HepG2 (cell line): Measurements from ENCODE around the gene ZNF23. TPM values are rescaled to one million over a fixed set of nuclear protein-coding genes. Genes with fewer than 3 reads are reported as not detected.

ENCODE experiments used
- ATF7 ChIP-seq, 2 experiments: fragments of 450-650 bp in 1 of 2; sonication (generic) in 1 of 2; formaldehyde crosslinking in 1 of 2; IDR thresholded peaks; 2 replicates each; pipeline versions ENCODE4 v1.4.0 to v1.6.1; 2016 to 2020; ENCODE audit warnings: antibody characterized with exemption in 1 of 2, mild to moderate bottlenecking in 1 of 2, missing genetic modification reagents in 1 of 2
- CREB1 ChIP-seq, 2 experiments: fragments of 450-650 bp in 1 of 2; IDR thresholded peaks; 2 replicates each; pipeline ENCODE4 v1.6.1; 2016 to 2017; ENCODE audit warnings: control low read depth in 1 of 2, mild to moderate bottlenecking in 1 of 2, missing compliant biosample characterization in 1 of 2, missing genetic modification characterization in 1 of 2
- GPN1 ChIP-seq: sonication (generic); formaldehyde crosslinking; IDR thresholded peaks from 2 replicates; pipeline ENCODE4 v1.5.1; 2020; ENCODE audit warnings: missing genetic modification reagents, borderline replicate concordance
- KAT2B ChIP-seq: fragments of 150-350 bp; IDR thresholded peaks from 2 replicates; pipeline ENCODE4 v1.6.1; 2014; ENCODE audit warnings: low read depth, low read length, borderline replicate concordance
- KDM4B ChIP-seq: sonication (generic); formaldehyde crosslinking; IDR thresholded peaks from 2 replicates; pipeline ENCODE4 v1.4.0; 2020; ENCODE audit warnings: missing genetic modification reagents
- MBNL3 ChIP-seq: fragments of 250-450 bp; sonication (Bioruptor Pico); conservative IDR thresholded peaks from 2 replicates; pipeline ENCODE4 v1.8.0; 2022; ENCODE audit warnings: mild to moderate bottlenecking, inconsistent platforms
- MYNN ChIP-seq: sonication (generic); formaldehyde crosslinking; IDR thresholded peaks from 2 replicates; pipeline ENCODE4 v1.4.0; 2020; ENCODE audit warnings: mild to moderate bottlenecking, low read depth, missing genetic modification reagents
- SIX1 ChIP-seq: sonication (generic); formaldehyde crosslinking; IDR thresholded peaks from 2 replicates; pipeline ENCODE4 v1.4.0; 2020; ENCODE audit warnings: missing genetic modification reagents, borderline replicate concordance
- SRSF4 ChIP-seq: fragments of 200-400 bp; formaldehyde crosslinking; IDR thresholded peaks from one replicate; pipeline ENCODE4 v1.6.1; 2018; ENCODE audit warnings: mild to moderate bottlenecking, low read depth, low read length, moderate library complexity; ENCODE audit not compliant: poor library complexity, severe bottlenecking
- ZMAT3 ChIP-seq: sonication (generic); formaldehyde crosslinking; conservative IDR thresholded peaks from 2 replicates; pipeline ENCODE4 v1.7.0; 2021; ENCODE audit warnings: missing genetic modification reagents
- ZNF10 ChIP-seq: sonication (generic); formaldehyde crosslinking; IDR thresholded peaks from 2 replicates; pipeline ENCODE4 v1.4.0; 2020; ENCODE audit warnings: mild to moderate bottlenecking, low read depth, missing genetic modification reagents, borderline replicate concordance
- ZNF235 ChIP-seq: sonication (generic); formaldehyde crosslinking; IDR thresholded peaks from 2 replicates; pipeline ENCODE4 v1.8.1; 2023; ENCODE audit warnings: mild to moderate bottlenecking, missing genetic modification reagents, borderline replicate concordance
- ZNF331 ChIP-seq: sonication (generic); formaldehyde crosslinking; IDR thresholded peaks from 2 replicates; pipeline ENCODE4 v1.4.0; 2020; ENCODE audit warnings: missing genetic modification reagents
- ZNF781 ChIP-seq: sonication (generic); formaldehyde crosslinking; IDR thresholded peaks from 2 replicates; pipeline ENCODE4 v1.5.1; 2020; ENCODE audit warnings: borderline replicate concordance, mild to moderate bottlenecking, missing genetic modification reagents; ENCODE audit errors: not compliant biosample characterization
- ZSCAN30 ChIP-seq: sonication (generic); formaldehyde crosslinking; IDR thresholded peaks from 2 replicates; pipeline ENCODE4 v1.5.0; 2020; ENCODE audit warnings: mild to moderate bottlenecking, missing genetic modification reagents
- polyA plus RNA-seq, 8 experiments: library from polyadenylated mRNA; depleted of rRNA in 3 of 8; stranded (reverse) in 7 of 8; unstranded in 1 of 8; fragments of >200 nt; fragmentation: Illumina TruSeq in 4 of 8; extraction: Trizol in 4 of 8; gene quantifications; 2 replicates each; pipeline versions ENCODE4 v1.2.1 to v1.2.3, GENCODE V29; 2011 to 2016; ENCODE audit warnings: low read depth in 4 of 8, missing spikeins in 1 of 8, mixed read lengths in 1 of 8; ENCODE audit not compliant: insufficient read depth in 1 of 8
- total RNA-seq, 5 experiments: library from RNA; depleted of rRNA; stranded (reverse); fragments of >200 nt; fragmentation: Illumina TruSeq; extraction: Trizol; gene quantifications; 2 replicates each; pipeline ENCODE4 v1.2.3, GENCODE V29; 2016; ENCODE audit warnings: low read depth in 1 of 5
- TF ChIP-seq, protein P1 (sequence below): sonication (generic); formaldehyde crosslinking; conservative IDR thresholded peaks from 2 replicates; pipeline ENCODE4 v1.4.0; 2020; ENCODE audit warnings: mild to moderate bottlenecking, missing genetic modification reagents, moderate library complexity
- TF ChIP-seq, protein P2 (sequence below): sonication (generic); formaldehyde crosslinking; IDR thresholded peaks from 2 replicates; pipeline ENCODE4 v1.4.0; 2020; ENCODE audit warnings: mild to moderate bottlenecking, missing genetic modification reagents
- TF ChIP-seq, protein P3 (sequence below): sonication (generic); formaldehyde crosslinking; conservative IDR thresholded peaks from 2 replicates; pipeline ENCODE4 v1.4.0; 2020; ENCODE audit warnings: missing genetic modification reagents
- TF ChIP-seq, protein P4 (sequence below): IDR thresholded peaks from 2 replicates; pipeline ENCODE4 v1.6.1; 2016; ENCODE audit warnings: mild to moderate bottlenecking, missing biosample characterization, missing genetic modification reagents
- TF ChIP-seq, protein P5 (sequence below): sonication (generic); formaldehyde crosslinking; IDR thresholded peaks from 2 replicates; pipeline ENCODE4 v1.5.0; 2020; ENCODE audit warnings: missing genetic modification reagents

Gene ZNF23
- total and polyA plus RNA-seq, 2 of the 13 experiments (the other 11 are each of a cell fraction or from before 2014, with no cell fraction given): 8.6 to 12.2 TPM

DNA sequence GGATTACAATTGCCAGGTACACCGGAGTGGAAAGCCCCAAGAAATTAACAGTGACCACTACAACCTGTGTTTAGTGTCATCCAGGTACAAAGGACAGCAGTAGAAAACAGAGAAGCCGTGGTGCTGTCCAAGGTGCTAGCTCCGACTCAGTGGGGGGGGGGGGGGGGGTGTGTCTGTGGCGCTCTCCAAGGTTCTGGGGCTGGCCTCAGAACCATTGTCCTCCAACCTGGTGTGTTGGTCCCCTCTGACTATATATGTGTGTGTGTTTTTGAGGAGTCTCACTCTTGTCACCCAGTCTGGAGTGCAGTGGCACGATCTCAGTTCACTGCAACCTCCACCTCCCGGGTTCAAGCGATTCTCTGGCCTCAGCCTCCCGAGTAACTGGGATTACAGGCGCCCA is 5.8 kb upstream of the ZNF23 start (continued):
- TF ChIP-seq, protein P1, sequence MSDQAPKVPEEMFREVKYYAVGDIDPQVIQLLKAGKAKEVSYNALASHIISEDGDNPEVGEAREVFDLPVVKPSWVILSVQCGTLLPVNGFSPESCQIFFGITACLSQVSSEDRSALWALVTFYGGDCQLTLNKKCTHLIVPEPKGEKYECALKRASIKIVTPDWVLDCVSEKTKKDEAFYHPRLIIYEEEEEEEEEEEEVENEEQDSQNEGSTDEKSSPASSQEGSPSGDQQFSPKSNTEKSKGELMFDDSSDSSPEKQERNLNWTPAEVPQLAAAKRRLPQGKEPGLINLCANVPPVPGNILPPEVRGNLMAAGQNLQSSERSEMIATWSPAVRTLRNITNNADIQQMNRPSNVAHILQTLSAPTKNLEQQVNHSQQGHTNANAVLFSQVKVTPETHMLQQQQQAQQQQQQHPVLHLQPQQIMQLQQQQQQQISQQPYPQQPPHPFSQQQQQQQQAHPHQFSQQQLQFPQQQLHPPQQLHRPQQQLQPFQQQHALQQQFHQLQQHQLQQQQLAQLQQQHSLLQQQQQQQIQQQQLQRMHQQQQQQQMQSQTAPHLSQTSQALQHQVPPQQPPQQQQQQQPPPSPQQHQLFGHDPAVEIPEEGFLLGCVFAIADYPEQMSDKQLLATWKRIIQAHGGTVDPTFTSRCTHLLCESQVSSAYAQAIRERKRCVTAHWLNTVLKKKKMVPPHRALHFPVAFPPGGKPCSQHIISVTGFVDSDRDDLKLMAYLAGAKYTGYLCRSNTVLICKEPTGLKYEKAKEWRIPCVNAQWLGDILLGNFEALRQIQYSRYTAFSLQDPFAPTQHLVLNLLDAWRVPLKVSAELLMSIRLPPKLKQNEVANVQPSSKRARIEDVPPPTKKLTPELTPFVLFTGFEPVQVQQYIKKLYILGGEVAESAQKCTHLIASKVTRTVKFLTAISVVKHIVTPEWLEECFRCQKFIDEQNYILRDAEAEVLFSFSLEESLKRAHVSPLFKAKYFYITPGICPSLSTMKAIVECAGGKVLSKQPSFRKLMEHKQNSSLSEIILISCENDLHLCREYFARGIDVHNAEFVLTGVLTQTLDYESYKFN (CRISPR knock-in tag): peak; percentile 47
- peak; percentile 75 for TF ChIP-seq SIX1
- peak; percentile 92; the same call in 1 of the 2 replicates for TF ChIP-seq KDM4B (CRISPR knock-in tag)
- peak; percentile 95 for TF ChIP-seq ZNF331 (CRISPR knock-in tag)
- peak; percentile 93 for TF ChIP-seq ZMAT3
- TF ChIP-seq, protein P2, sequence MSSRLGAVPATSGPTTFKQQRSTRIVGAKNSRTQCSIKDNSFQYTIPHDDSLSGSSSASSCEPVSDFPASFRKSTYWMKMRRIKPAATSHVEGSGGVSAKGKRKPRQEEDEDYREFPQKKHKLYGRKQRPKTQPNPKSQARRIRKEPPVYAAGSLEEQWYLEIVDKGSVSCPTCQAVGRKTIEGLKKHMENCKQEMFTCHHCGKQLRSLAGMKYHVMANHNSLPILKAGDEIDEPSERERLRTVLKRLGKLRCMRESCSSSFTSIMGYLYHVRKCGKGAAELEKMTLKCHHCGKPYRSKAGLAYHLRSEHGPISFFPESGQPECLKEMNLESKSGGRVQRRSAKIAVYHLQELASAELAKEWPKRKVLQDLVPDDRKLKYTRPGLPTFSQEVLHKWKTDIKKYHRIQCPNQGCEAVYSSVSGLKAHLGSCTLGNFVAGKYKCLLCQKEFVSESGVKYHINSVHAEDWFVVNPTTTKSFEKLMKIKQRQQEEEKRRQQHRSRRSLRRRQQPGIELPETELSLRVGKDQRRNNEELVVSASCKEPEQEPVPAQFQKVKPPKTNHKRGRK (CRISPR knock-in tag): no peak
- no peak for TF ChIP-seq ATF7 (IDR thresholded peaks at IDR 0.05)
- no peak for TF ChIP-seq ATF7 (CRISPR knock-in tag; IDR thresholded peaks at IDR 0.05)
- TF ChIP-seq KAT2B: no peak
- TF ChIP-seq MYNN: no peak
- TF ChIP-seq, protein P3, sequence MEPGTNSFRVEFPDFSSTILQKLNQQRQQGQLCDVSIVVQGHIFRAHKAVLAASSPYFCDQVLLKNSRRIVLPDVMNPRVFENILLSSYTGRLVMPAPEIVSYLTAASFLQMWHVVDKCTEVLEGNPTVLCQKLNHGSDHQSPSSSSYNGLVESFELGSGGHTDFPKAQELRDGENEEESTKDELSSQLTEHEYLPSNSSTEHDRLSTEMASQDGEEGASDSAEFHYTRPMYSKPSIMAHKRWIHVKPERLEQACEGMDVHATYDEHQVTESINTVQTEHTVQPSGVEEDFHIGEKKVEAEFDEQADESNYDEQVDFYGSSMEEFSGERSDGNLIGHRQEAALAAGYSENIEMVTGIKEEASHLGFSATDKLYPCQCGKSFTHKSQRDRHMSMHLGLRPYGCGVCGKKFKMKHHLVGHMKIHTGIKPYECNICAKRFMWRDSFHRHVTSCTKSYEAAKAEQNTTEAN (CRISPR knock-in tag): peak; percentile 95
- TF ChIP-seq, protein P4, sequence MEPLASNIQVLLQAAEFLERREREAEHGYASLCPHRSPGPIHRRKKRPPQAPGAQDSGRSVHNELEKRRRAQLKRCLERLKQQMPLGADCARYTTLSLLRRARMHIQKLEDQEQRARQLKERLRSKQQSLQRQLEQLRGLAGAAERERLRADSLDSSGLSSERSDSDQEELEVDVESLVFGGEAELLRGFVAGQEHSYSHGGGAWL (CRISPR knock-in tag): peak; percentile 98
- TF ChIP-seq, protein P5, sequence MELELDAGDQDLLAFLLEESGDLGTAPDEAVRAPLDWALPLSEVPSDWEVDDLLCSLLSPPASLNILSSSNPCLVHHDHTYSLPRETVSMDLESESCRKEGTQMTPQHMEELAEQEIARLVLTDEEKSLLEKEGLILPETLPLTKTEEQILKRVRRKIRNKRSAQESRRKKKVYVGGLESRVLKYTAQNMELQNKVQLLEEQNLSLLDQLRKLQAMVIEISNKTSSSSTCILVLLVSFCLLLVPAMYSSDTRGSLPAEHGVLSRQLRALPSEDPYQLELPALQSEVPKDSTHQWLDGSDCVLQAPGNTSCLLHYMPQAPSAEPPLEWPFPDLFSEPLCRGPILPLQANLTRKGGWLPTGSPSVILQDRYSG (CRISPR knock-in tag): peak; percentile 91
- TF ChIP-seq CREB1 (IDR thresholded peaks at IDR 0.05): no peak
- peak; percentile 42; the same call in 1 of the 2 replicates for TF ChIP-seq CREB1 (CRISPR knock-in tag; IDR thresholded peaks at IDR 0.05)
- TF ChIP-seq SRSF4: no peak
- TF ChIP-seq ZNF235: 0 out of 2 replicates have a peak, but pooled peaks have one; percentile 53
- TF ChIP-seq GPN1 (CRISPR knock-in tag): peak; percentile 98
- TF ChIP-seq MBNL3 (CRISPR knock-in tag): no peak
- peak; percentile 94 for TF ChIP-seq ZNF781 (CRISPR knock-in tag)
- TF ChIP-seq ZNF10: no peak
- peak; percentile 84; the same call in 1 of the 2 replicates for TF ChIP-seq ZSCAN30 (CRISPR knock-in tag)
